ENCODE measurements around the gene PSMD5. TPM values are rescaled to one million over a fixed set of nuclear protein-coding genes. Genes with fewer than 3 reads are reported as not detected.

PSMD5 gene
- total RNA-seq, 3 donors from 2014 or later, result 30.1 to 46.9 (median 32.3) TPM

- no peak for ATAC-seq
- Histone ChIP-seq H3K9me3 (no peaks in the 10 kb centered on the region), H3K36me3 (ENCODE audit: low read depth) (no peaks in the 10 kb centered on the region), H3K4me1 (ENCODE audit: low read depth) (no peaks in the 10 kb centered on the region), H3K4me3 (no peak overlapping the region)
- intact Hi-C loops (cut with DNase I, micrococcal nuclease), result no loop called here
- no peak for TF ChIP-seq CTCF (IDR thresholded peaks at IDR 0.05)
- DNase-seq, result no peak
These were observed 75.3 kb downstream of the PSMD5 start for GRCh38 chr9:120767451-120767850.

Other genes starting within 250 kb of the PSMD5 start
- 10 to 100 TPM in 1 of 3 donors, 1 to 10 TPM in 2; 6.3 to 16.7 (median 9.3) TPM for gene MEGF9, start 128.5 kb downstream of the PSMD5 start, total RNA-seq
- gene FBXW2, start 49.5 kb downstream of the PSMD5 start, total RNA-seq, result 10 to 100 TPM; 62.1 to 67.5 (median 65.0) TPM
- gene PHF19, start 34.3 kb upstream of the PSMD5 start, total RNA-seq, result 10 to 100 TPM in 2 of 3 donors, 1 to 10 TPM in 1; 9.8 to 33.6 (median 26.6) TPM
- 1 to 10 TPM; 2.9 to 5.5 (median 3.8) TPM for gene TRAF1, start 83.9 kb upstream of the PSMD5 start, total RNA-seq
- gene C5, start 207.4 kb upstream of the PSMD5 start, total RNA-seq, result 1 to 10 TPM in 2 of 3 donors, under 1 TPM in 1; 0.58 to 3.8 (median 1.3) TPM
- 10 to 100 TPM in 1 of 3 donors, 1 to 10 TPM in 2; 9.6 to 12.4 (median 9.7) TPM for gene CNTRL, start 232.0 kb upstream of the PSMD5 start, total RNA-seq

All from mucosa of descending colon (tissue), 3 donors.